Measurements from ENCODE around the gene RFT1.

GRCh38 chr3:53149699-53150098 lies 19.5 kb upstream of the RFT1 start:
- TF ChIP-seq CTCF (IDR thresholded peaks at IDR 0.05), result no peak
- TF ChIP-seq POLR2A (IDR thresholded peaks at IDR 0.05), result no peak

Measured in uterus (tissue), 2 donors.